GM12891 (cell line): ENCODE results near the gene LRRC37A3.
"Not testable (repeated sequence)": the region's sequence is repeated elsewhere in the genome, so short reads cannot be mapped to it uniquely, and the experiment has no call there.

Source experiments
- PAX5 ChIP-seq: IDR thresholded peaks from 2 replicates; pipeline ENCODE4 v1.6.1; 2011; ENCODE audit warnings: low read length, moderate library complexity, mild to moderate bottlenecking; ENCODE audit not compliant: insufficient read depth, severe bottlenecking
- POLR2A ChIP-seq: IDR thresholded peaks from 2 replicates; pipeline ENCODE4 v1.6.1; 2011; ENCODE audit warnings: low read depth, low read length, control low read depth
- POLR2AphosphoS5 ChIP-seq: IDR thresholded peaks from 2 replicates; pipeline ENCODE4 v1.6.1; 2011; ENCODE audit warnings: low read depth, low read length, control low read depth
- SPI1 ChIP-seq: IDR thresholded peaks from 2 replicates; pipeline ENCODE4 v1.6.1; 2011; ENCODE audit warnings: low read depth, low read length, control low read depth
- TAF1 ChIP-seq: IDR thresholded peaks from 2 replicates; pipeline ENCODE4 v1.6.1; 2011; ENCODE audit warnings: low read depth, low read length, control low read depth

DNA sequence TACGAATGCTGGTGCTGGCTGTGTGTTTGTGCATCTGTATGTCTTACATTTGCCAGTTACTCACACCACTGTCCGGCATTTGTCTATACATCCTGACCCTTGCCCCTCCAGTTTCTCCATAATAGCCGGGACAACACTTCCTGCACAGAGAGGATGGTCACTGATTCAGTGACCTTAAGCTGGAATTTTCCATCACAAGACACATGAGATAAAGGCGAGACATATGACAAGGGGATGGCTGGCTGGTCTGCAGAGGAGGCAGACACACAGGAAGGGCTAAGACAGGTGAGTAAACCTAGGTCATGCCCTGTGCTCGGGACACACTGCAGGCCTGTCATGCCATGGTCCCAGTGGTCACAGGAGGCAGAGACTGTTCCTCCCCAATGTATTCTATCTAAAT lies 100.4 kb downstream of the LRRC37A3 start:
- TF ChIP-seq POLR2A, PAX5, POLR2AphosphoS5, TAF1, SPI1: not testable (repeated sequence)
